ENCODE measurements around the gene AK4. TPM values are rescaled to one million over a fixed set of nuclear protein-coding genes. Genes with fewer than 3 reads are reported as not detected.
"Not testable (repeated sequence)": the region's sequence is repeated elsewhere in the genome, so short reads cannot be mapped to it uniquely, and the experiment has no call there.

The AK4 gene
- polyA plus RNA-seq, 10 donors: 8.2 to 14.1 (median 9.3) TPM

- no peak for DNase-seq
Observed at GRCh38 chr1:65149351-65150107, 1.5 kb downstream of the AK4 start.

GRCh38 chr1:65150108-65150463 is 2.1 kb downstream of the AK4 start:
- no peak for DNase-seq

- DNase-seq: no peak
Observed at GRCh38 chr1:65150583-65151263, 2.7 kb downstream of the AK4 start.

- no peak for DNase-seq
Observed at GRCh38 chr1:65151641-65152040, 3.6 kb downstream of the AK4 start.

- DNase-seq: no peak
Observed at GRCh38 chr1:65153635-65154034, 5.6 kb downstream of the AK4 start.

- DNase-seq: no peak
Observed at GRCh38 chr1:65156910-65157545, 9.0 kb downstream of the AK4 start.

- DNase-seq: no peak
Observed at GRCh38 chr1:65157546-65157941, 9.5 kb downstream of the AK4 start.

- DNase-seq: not testable (repeated sequence)
Observed at GRCh38 chr1:65159291-65159688, 11.3 kb downstream of the AK4 start.

- no peak for DNase-seq
Observed at GRCh38 chr1:65159801-65160523, 12.0 kb downstream of the AK4 start.

GRCh38 chr1:65163201-65163805 is 15.3 kb downstream of the AK4 start:
- DNase-seq: no peak

GRCh38 chr1:65164101-65164500 is 16.1 kb downstream of the AK4 start:
- not testable (repeated sequence) for DNase-seq

GRCh38 chr1:65164633-65165032 is 16.6 kb downstream of the AK4 start:
- no peak for DNase-seq

GRCh38 chr1:65165269-65165993 is 17.4 kb downstream of the AK4 start:
- DNase-seq: no peak

GRCh38 chr1:65166572-65167305 is 18.7 kb downstream of the AK4 start:
- no peak for DNase-seq

GRCh38 chr1:65167586-65168242 is 19.7 kb downstream of the AK4 start:
- DNase-seq: peak in 1 of 3 donors; percentile 64

GRCh38 chr1:65168867-65169266 is 20.9 kb downstream of the AK4 start:
- no peak for DNase-seq

GRCh38 chr1:65170511-65171142 is 22.6 kb downstream of the AK4 start:
- DNase-seq: peak; percentile 82 to 92 (median 86)

GRCh38 chr1:65172936-65173690 is 25.1 kb downstream of the AK4 start:
- DNase-seq: no peak

- peak; percentile 51 to 90 (median 73) for DNase-seq
Observed at GRCh38 chr1:65174585-65174984, 26.6 kb downstream of the AK4 start.
